MCF 10A (cell line): ENCODE measurements around the gene RAB1B. TPM values are rescaled to one million over a fixed set of nuclear protein-coding genes. Genes with fewer than 3 reads are reported as not detected.

ENCODE experiments used
- Bru-seq: library from RNA; stranded (reverse); fragments of 400-500 nt; gene quantifications from one replicate; lab custom pipeline; 2021; lab: Mats Ljungman, UMichigan
- BruChase-seq, 2 experiments: library from RNA; stranded (reverse); fragments of 400-500 nt; gene quantifications; one replicate each; lab custom pipeline; 2021; lab: Mats Ljungman, UMichigan
- BruUV-seq: library from RNA; stranded (reverse); fragments of 400-500 nt; replicated peaks from 2 replicates; lab custom pipeline; 2021; lab: Mats Ljungman, UMichigan
- CTCF ChIA-PET: fragments of 300-600 bp; sonication (Branson Sonifier 250); formaldehyde crosslinking; extraction: SDS; loops from one replicate; lab custom pipeline; 2021; ENCODE audit warnings: antibody characterized with exemption, inconsistent platforms; lab: Yijun Ruan, JAX
- POLR2A ChIA-PET: fragments of 300-600, 350-650 bp; sonication (Branson Sonifier 250); formaldehyde crosslinking; extraction: SDS; loops from one replicate; lab custom pipeline; 2020; ENCODE audit warnings: antibody characterized with exemption, inconsistent platforms; lab: Yijun Ruan, JAX
- DNase-seq: peaks from one replicate; pipeline ENCODE4 v3.0.0-alpha.2; 2018; ENCODE audit not compliant: unreplicated experiment
- H3K27ac Mint-ChIP-seq: one replicate; pipeline ENCODE4 v1.8.0; 2022; ENCODE audit warnings: mild to moderate bottlenecking, low read depth, mixed read lengths; ENCODE audit not compliant: unreplicated experiment
- H3K27me3 Mint-ChIP-seq: one replicate; pipeline ENCODE4 v1.8.0; 2022; ENCODE audit warnings: mixed read lengths; ENCODE audit not compliant: insufficient read depth, unreplicated experiment
- H3K36me3 Mint-ChIP-seq: one replicate; pipeline ENCODE4 v1.8.0; 2022; ENCODE audit warnings: mild to moderate bottlenecking, moderate library complexity, mixed read lengths; ENCODE audit not compliant: insufficient read depth, unreplicated experiment
- H3K4me1 Mint-ChIP-seq: one replicate; pipeline ENCODE4 v1.8.0; 2022; ENCODE audit warnings: mixed read lengths; ENCODE audit not compliant: insufficient read depth, unreplicated experiment
- H3K4me3 Mint-ChIP-seq: one replicate; pipeline ENCODE4 v1.8.0; 2022; ENCODE audit warnings: mild to moderate bottlenecking, moderate library complexity, mixed read lengths; ENCODE audit not compliant: unreplicated experiment
- H3K9me3 Mint-ChIP-seq: one replicate; pipeline ENCODE4 v1.8.0; 2022; ENCODE audit warnings: mixed read lengths; ENCODE audit not compliant: unreplicated experiment
- intact Hi-C: fragments of 100-400 bp; cut with micrococcal nuclease; formaldehyde crosslinking; loops from 2 replicates; pipeline ENCODE4 v1.14.1; 2022
- long read RNA-seq: library from polyadenylated mRNA; stranded (forward); transcript quantifications from one replicate; pipeline ENCODE4 v2.0.0, GENCODE V29; 2022
- total RNA-seq: library from RNA; stranded (reverse); gene quantifications from 2 replicates; pipeline ENCODE4 v1.2.3, GENCODE V29; 2022
- TF ChIP-seq, protein P1 (sequence below): fragments of 200-600 bp; IDR thresholded peaks from one replicate; pipeline ENCODE4 v1.8.0; 2022; ENCODE audit warnings: antibody characterized with exemption, mild to moderate bottlenecking; ENCODE audit not compliant: unreplicated experiment

Gene RAB1B
- total RNA-seq (73.4 and 87.0 TPM in 2 replicates), Bru-seq, nascent RNA (percentile 74 among the genes with signal in this experiment), BruChase-seq, experiment 1, labeled RNA remaining after a 6-hour chase (percentile 91 among the genes with signal in this experiment), BruChase-seq, experiment 2, labeled RNA remaining after a 2-hour chase (percentile 80 among the genes with signal in this experiment)
- long read RNA-seq, transcript RAB1B-201 (6 exons, 2,007 nt) = major isoform, 6 of 38 reads
- long read RNA-seq, partial matches to known transcripts = 0 of 38 reads
- long read RNA-seq, other reads (novel, unspliced or antisense) = 32 of 38 reads

DNA sequence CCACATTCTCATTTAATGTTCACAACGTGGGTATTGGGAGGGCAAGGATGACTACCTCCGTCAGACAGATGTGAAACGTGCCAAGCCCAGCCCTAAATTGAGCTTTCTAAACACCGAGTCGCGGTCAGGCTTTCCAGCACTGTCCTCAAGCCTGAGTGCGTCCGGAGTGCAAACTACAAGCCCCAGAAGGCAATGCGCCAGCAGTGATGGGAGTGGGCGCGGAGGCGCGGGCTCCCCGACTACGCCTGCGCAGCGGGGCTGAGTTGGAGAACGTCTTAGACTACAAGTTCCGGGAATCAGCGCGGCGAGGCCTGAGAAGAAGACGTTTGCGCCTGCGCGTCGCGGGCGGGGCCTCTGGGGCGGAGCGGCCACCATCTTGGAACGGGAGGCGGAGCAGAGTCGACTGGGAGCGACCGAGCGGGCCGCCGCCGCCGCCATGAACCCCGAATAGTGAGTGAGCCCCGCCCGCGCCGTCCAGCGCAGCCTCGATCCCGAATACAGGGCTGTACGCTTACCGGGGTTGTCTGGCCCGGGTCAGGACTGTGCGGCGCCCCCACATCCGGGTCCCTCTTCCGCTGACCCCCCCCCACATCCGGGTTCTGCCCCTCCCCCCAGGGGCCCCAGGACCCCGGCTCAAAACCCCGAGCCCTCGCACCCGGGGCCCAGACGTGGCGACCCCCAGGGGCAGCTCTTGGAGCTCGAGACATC is at the start of gene RAB1B:
TSS of gene RAB1B (plus strand) at position 396 of the 708 bp plus-strand sequence. CDS start at position 437, 41 bp downstream.
- H3K27ac Mint-ChIP-seq = peak within 1 kb of the TSS; percentile 91
- BruUV-seq = no TSS peak

DNA sequence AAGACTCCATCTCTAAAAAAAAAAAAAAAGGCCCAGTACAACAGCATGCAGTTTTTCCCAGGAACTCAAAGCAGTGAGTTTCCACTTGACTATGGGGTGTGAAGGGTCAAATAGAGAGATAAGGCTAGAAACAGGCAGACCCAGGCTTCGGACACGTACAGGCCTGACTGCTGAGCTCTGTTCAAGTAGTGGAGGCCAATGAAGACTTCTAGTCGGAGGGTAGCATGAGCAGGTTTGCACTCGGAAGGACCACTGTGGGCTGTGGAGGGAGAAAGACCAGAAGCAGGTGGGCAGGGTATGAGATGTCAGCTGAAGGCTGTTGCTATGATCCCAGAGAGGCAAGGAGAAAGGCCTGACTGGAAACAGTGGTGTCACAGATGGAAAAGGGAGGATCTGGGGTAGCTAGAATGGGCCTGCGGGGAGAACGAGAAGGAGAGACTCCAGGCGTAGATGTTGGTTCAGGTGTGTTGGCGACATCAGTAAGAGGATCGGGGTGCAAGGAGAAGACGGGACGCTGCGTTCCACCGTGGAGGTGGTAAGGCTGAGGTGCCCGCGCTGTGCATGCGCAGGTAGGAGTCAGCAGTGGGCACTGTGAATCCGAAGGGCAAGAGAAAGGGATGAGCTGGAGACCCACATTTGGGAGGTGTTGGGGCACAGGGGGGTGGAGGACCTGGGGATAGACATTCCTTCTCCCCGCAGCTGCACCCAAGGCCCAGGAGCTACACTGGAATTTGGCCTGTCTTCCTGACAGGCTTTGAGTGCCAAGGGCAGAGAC is 49.4 kb upstream of the RAB1B start:
- Mint-ChIP-seq H3K36me3 (peaks cover 45% of the 10 kb centered on the region), H3K27me3 (no peaks in the 10 kb centered on the region)

More for the DNA sequence above, at the start of gene RAB1B:
- peak; percentile 100 for DNase-seq
- POLR2A ChIA-PET = interaction anchor here (0.7 to 2.3 kb wide), 15 partner anchors 12 to 1400 kb away, joined by 3 to 17 read pairs (median 5); partner anchors contain the start of genes BANF1, BRMS1, EIF1AD and MRPL11
- intact Hi-C loops = loop anchor here (1.0 kb wide), 1 partner anchor 21 kb away; the partner anchor contains the start of gene YIF1A
- H3K4me1 Mint-ChIP-seq = peaks cover 2% of the 10 kb centered on the region
- CTCF ChIA-PET = interaction anchor here (1.1 to 4.3 kb wide), 2 partner anchors 13 to 46 kb away, joined by 3 to 24 read pairs; no protein-coding TSS in a partner anchor
- peak within 1 kb of the TSS; percentile 96 for H3K4me3 Mint-ChIP-seq
- peaks cover 37% of the 10 kb centered on the region for H3K36me3 Mint-ChIP-seq
- H3K27me3 Mint-ChIP-seq = no peaks in the 10 kb centered on the region
- no peaks in the 10 kb centered on the region for H3K9me3 Mint-ChIP-seq
- TF ChIP-seq, protein P1, sequence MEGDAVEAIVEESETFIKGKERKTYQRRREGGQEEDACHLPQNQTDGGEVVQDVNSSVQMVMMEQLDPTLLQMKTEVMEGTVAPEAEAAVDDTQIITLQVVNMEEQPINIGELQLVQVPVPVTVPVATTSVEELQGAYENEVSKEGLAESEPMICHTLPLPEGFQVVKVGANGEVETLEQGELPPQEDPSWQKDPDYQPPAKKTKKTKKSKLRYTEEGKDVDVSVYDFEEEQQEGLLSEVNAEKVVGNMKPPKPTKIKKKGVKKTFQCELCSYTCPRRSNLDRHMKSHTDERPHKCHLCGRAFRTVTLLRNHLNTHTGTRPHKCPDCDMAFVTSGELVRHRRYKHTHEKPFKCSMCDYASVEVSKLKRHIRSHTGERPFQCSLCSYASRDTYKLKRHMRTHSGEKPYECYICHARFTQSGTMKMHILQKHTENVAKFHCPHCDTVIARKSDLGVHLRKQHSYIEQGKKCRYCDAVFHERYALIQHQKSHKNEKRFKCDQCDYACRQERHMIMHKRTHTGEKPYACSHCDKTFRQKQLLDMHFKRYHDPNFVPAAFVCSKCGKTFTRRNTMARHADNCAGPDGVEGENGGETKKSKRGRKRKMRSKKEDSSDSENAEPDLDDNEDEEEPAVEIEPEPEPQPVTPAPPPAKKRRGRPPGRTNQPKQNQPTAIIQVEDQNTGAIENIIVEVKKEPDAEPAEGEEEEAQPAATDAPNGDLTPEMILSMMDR = no peak

DNA sequence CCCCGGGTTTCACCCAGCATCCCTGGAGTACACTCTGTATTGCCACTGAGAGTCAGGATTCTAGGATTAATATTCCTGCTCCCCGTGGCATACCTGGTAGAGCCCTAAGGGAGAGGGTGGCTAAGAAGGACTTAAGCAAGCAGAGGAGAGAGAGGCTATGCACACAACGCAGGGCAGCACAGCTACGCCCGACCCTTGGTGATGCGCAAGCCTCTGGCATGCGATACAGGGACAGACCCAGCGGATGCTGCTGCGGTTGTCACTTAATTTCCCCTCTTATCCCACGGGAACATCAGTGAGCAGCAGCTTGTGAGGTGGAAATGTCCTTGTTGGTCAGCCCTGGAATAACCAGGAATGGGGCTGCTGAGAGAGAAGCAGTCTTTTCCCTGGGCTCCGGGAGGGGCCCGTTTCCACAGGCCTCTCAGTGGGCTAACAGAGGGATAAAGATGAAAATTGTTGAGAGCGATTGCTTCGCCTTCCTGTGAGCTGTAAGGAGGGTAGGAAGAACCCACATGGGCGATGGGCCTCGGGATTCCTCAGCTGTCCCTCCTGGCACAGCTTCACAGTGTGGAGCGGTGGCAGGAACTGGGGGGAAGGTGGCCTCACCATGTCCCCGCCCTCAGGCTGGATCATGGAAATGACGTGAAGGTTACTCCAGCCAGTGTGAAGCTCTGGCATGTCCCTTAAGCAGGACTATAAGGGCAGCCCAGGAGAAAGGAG is 48.4 kb upstream of the RAB1B start:
- peaks cover 6% of the 10 kb centered on the region for H3K4me1 Mint-ChIP-seq
- TF ChIP-seq, protein P1 = no peak
- H3K27ac Mint-ChIP-seq = no peak overlapping the region
- H3K9me3 Mint-ChIP-seq = no peaks in the 10 kb centered on the region
- H3K4me3 Mint-ChIP-seq = no peak overlapping the region
- CTCF ChIA-PET = interaction anchor here (1.4 kb wide), 1 partner anchor 12 kb away, joined by 7 read pairs; no protein-coding TSS in a partner anchor
- intact Hi-C loops = no loop called here
- BruUV-seq = no TSS peak
- POLR2A ChIA-PET = interaction anchor here (0.7 to 0.8 kb wide), 4 partner anchors 38 to 212 kb away, joined by 3 to 4 read pairs (median 3); partner anchors contain the start of gene RIN1
- H3K27me3 Mint-ChIP-seq = no peaks in the 10 kb centered on the region
- no peak for DNase-seq
- peaks cover 41% of the 10 kb centered on the region for H3K36me3 Mint-ChIP-seq

More for the DNA sequence above, 49.4 kb upstream of the RAB1B start:
- BruUV-seq = no TSS peak
- intact Hi-C loops = no loop called here
- no peak for DNase-seq
- no peak overlapping the region for H3K4me3 Mint-ChIP-seq
- no peaks in the 10 kb centered on the region for H3K9me3 Mint-ChIP-seq
- no peak overlapping the region for H3K27ac Mint-ChIP-seq
- ChIA-PET POLR2A (interaction anchor here (0.8 kb wide), 1 partner anchor 39 kb away, joined by 3 read pairs; no protein-coding TSS in a partner anchor), CTCF (interaction anchor here (0.6 to 1.1 kb wide), 3 partner anchors 81 to 580 kb away, joined by 4 to 5 read pairs (median 4); no protein-coding TSS in a partner anchor)
- TF ChIP-seq, protein P1 = no peak
- peaks cover 6% of the 10 kb centered on the region for H3K4me1 Mint-ChIP-seq
